Thymus (tissue), 11 donors: Measurements from ENCODE around the gene RACGAP1. TPM values are rescaled to one million over a fixed set of nuclear protein-coding genes. Genes with fewer than 3 reads are reported as not detected.

Experiments
- DNase-seq, 9 donors: peaks; one replicate each; pipeline ENCODE4 v3.0.0-alpha.2; 2013; ENCODE audit warnings: low spot score in 9 of 9, low read depth in 6 of 9, missing footprints in 1 of 9
- H3K27ac ChIP-seq, 2 donors: one replicate each; pipeline ENCODE4 v1.5.1; 2013; ENCODE audit warnings: control low read depth in 1 of 2, low read depth in 1 of 2, low read length in 1 of 2, mild to moderate bottlenecking in 1 of 2, moderate library complexity in 1 of 2
- H3K27me3 ChIP-seq, 2 donors: one replicate each; pipeline ENCODE4 v1.5.1; 2013; ENCODE audit warnings: low read length in 1 of 2; ENCODE audit not compliant: control insufficient read depth in 2 of 2, insufficient read depth in 1 of 2
- H3K36me3 ChIP-seq, 2 donors: one replicate each; pipeline ENCODE4 v1.5.1; 2013; ENCODE audit warnings: low read length in 1 of 2, mild to moderate bottlenecking in 1 of 2, moderate library complexity in 1 of 2; ENCODE audit not compliant: control insufficient read depth in 2 of 2, insufficient read depth in 2 of 2
- H3K4me1 ChIP-seq, 2 donors: one replicate each; pipeline ENCODE4 v1.5.1; 2013; ENCODE audit warnings: low read length in 2 of 2; ENCODE audit not compliant: control insufficient read depth in 2 of 2, insufficient read depth in 2 of 2
- H3K4me3 ChIP-seq, 2 donors: one replicate each; pipeline ENCODE4 v1.5.1; 2013; ENCODE audit warnings: low read length in 2 of 2, control low read depth in 1 of 2, mild to moderate bottlenecking in 1 of 2
- H3K9me3 ChIP-seq, 2 donors: one replicate each; pipeline ENCODE4 v1.5.1; 2013; ENCODE audit warnings: low read length in 1 of 2, mild to moderate bottlenecking in 1 of 2; ENCODE audit not compliant: control insufficient read depth in 2 of 2, insufficient read depth in 1 of 2
- WGBS: extraction: QIAGEN DNeasy Blood & Tissue Kit; methylation state at CpG from one replicate; pipeline ENCODE4 v1.1.7; 2013; 5-methylcytosine and 5-hydroxymethylcytosine counted together
- polyA plus RNA-seq: library from polyadenylated mRNA; stranded (reverse); fragments of 200-250 nt; gene quantifications from one replicate; pipeline ENCODE4 v1.2.3, GENCODE V29; 2013
- total RNA-seq: library from RNA; stranded (reverse); fragments of 120-200 nt; gene quantifications from one replicate; pipeline ENCODE4 v1.2.4, GENCODE V29; 2013
- donor health status: healthy.

Gene RACGAP1
- total and polyA plus RNA-seq, 2 donors = 9.2 to 50.1 TPM

- no peaks in the 10 kb centered on the region for H3K36me3 ChIP-seq
- H3K4me3 ChIP-seq = no peak overlapping the region
- no peaks in the 10 kb centered on the region for H3K9me3 ChIP-seq
- no peak overlapping the region for H3K27ac ChIP-seq
- WGBS = 94% methylated on average over 1 of the region's 1 CpG
- peaks cover 0 to 1% of the 10 kb centered on the region in 2 donors for H3K4me1 ChIP-seq
- peaks cover 0 to 8% of the 10 kb centered on the region in 2 donors for H3K27me3 ChIP-seq
- DNase-seq = no peak
These were observed 85.6 kb downstream of the RACGAP1 start for GRCh38 chr12:49939707-49940106.

DNA sequence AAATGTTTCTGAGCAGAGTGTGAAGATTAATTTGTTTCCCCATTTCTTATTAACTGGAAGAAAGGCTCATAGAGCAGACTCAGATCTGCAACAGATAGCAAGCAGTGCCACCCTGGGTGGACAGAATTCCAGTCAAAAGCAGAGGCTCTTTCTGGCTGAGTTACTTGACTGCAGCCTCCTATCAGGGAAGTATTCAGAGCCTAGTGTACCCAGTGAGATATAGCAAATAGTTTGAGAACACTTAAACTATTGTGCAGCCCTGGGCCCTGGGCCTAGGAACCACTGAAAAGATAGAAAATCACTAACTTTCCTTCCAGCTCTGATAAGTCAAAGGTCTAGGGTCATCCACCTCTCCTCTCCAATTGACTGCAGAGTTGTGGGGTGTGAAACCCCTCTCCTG lies 86.0 kb downstream of the RACGAP1 start:
- no peak overlapping the region for H3K27ac ChIP-seq
- H3K4me3 ChIP-seq = no peak overlapping the region

More for the DNA sequence above, 86.0 kb downstream of the RACGAP1 start:
- no peaks in the 10 kb centered on the region for H3K4me1 ChIP-seq
- H3K9me3 ChIP-seq = no peaks in the 10 kb centered on the region
- DNase-seq = no peak
- H3K36me3 ChIP-seq = no peaks in the 10 kb centered on the region
- H3K27me3 ChIP-seq = peaks cover 0 to 7% of the 10 kb centered on the region in 2 donors

Other genes with a start within 250 kb of the RACGAP1 start
- 5.6 TPM for gene NCKAP5L, start 197.1 kb downstream of the RACGAP1 start, total RNA-seq
- 17.5 TPM for gene NCKAP5L, start 197.1 kb downstream of the RACGAP1 start, polyA plus RNA-seq
- 5.2 TPM for gene BCDIN3D, start 182.4 kb downstream of the RACGAP1 start, total RNA-seq
- 7.0 TPM for gene BCDIN3D, start 182.4 kb downstream of the RACGAP1 start, polyA plus RNA-seq
- gene FAIM2, start 121.6 kb downstream of the RACGAP1 start, total RNA-seq = 0.24 TPM
- 0.41 TPM for gene FAIM2, start 121.6 kb downstream of the RACGAP1 start, polyA plus RNA-seq
- 0.05 TPM for gene AQP2, start 74.8 kb downstream of the RACGAP1 start, total RNA-seq
- gene AQP2, start 74.8 kb downstream of the RACGAP1 start, polyA plus RNA-seq = 0.05 TPM
- 0.09 TPM for gene AQP5, start 63.6 kb downstream of the RACGAP1 start, total RNA-seq
- gene AQP5, start 63.6 kb downstream of the RACGAP1 start, polyA plus RNA-seq = 0.37 TPM
- not detected for gene AQP6, start 52.5 kb downstream of the RACGAP1 start, total RNA-seq
- gene AQP6, start 52.5 kb downstream of the RACGAP1 start, polyA plus RNA-seq = under 0.01 TPM
- 1.3 TPM for gene ASIC1, start 32.1 kb upstream of the RACGAP1 start, total RNA-seq
- gene ASIC1, start 32.1 kb upstream of the RACGAP1 start, polyA plus RNA-seq = 3.6 TPM
- gene SMARCD1, start 59.8 kb upstream of the RACGAP1 start, total RNA-seq = 38.2 TPM
- gene SMARCD1, start 59.8 kb upstream of the RACGAP1 start, polyA plus RNA-seq = 19.9 TPM
- 0.38 TPM for gene GPD1, start 78.5 kb upstream of the RACGAP1 start, total RNA-seq
- 1.0 TPM for gene GPD1, start 78.5 kb upstream of the RACGAP1 start, polyA plus RNA-seq
- 72.4 TPM for gene COX14, start 86.7 kb upstream of the RACGAP1 start, total RNA-seq
- gene COX14, start 86.7 kb upstream of the RACGAP1 start, polyA plus RNA-seq = 81.4 TPM
- 30.7 TPM for gene CERS5, start 141.9 kb upstream of the RACGAP1 start, total RNA-seq
- gene CERS5, start 141.9 kb upstream of the RACGAP1 start, polyA plus RNA-seq = 130 TPM